ENCODE data around the gene FAM163B. TPM values are rescaled to one million over a fixed set of nuclear protein-coding genes. Genes with fewer than 3 reads are reported as not detected.
"Not testable (repeated sequence)": the region's sequence is repeated elsewhere in the genome, so short reads cannot be mapped to it uniquely, and the experiment has no call there.

FAM163B gene
- total and polyA plus RNA-seq, 2 donors (not counting 3 experiments of a cell fraction or from before 2014, with no cell fraction given), result not detected

GRCh38 chr9:133627341-133627740 lies 18.2 kb upstream of the FAM163B start:
- no peak for FAIRE-seq
- H3K9me1 ChIP-seq (replicated peaks; ENCODE audit: control insufficient read depth, extremely low read depth, insufficient read depth, low read length), result no peaks in the 10 kb centered on the region

GRCh38 chr9:133626008-133626407 lies 16.8 kb upstream of the FAM163B start:
- H3K79me2 ChIP-seq (ENCODE audit: control insufficient read depth, insufficient read depth, low read length); FAIRE-seq; dilution Hi-C loops (cut with MboI; ENCODE audit: extremely low pct_ligation_motif_present, low sequenced_read_pairs); H2AFZ ChIP-seq (ENCODE audit: low read depth, low read length); DNase-seq (ENCODE audit: low read depth, low spot score); H3K4me1 ChIP-seq (ENCODE audit: control insufficient read depth, extremely low read depth, insufficient read depth, low read length); H3K4me2 ChIP-seq (ENCODE audit: insufficient read depth, low read length); H3K4me3 ChIP-seq (replicated peaks in 1 of 3; ENCODE audit: insufficient read depth in 1 of 3, low read depth in 1 of 3, low read length in 3 of 3); H3K36me3 ChIP-seq (ENCODE audit: control insufficient read depth in 2 of 2, extremely low read depth in 1 of 2, insufficient read depth in 2 of 2, low read length in 2 of 2); CTCF ChIA-PET; H3K9me1 ChIP-seq (replicated peaks; ENCODE audit: control insufficient read depth, extremely low read depth, insufficient read depth, low read length); H3K27ac ChIP-seq (ENCODE audit: insufficient read depth, low read depth, low read length); BruUV-seq (replicated peaks); intact Hi-C loops (cut with micrococcal nuclease); H3K9me3 ChIP-seq (replicated peaks; ENCODE audit: control insufficient read depth, insufficient read depth, low read length); H3K9ac ChIP-seq (replicated peaks; ENCODE audit: extremely low read depth, insufficient read depth, low read length); POLR2A ChIA-PET; H3K27me3 ChIP-seq (ENCODE audit: control insufficient read depth in 2 of 2, insufficient read depth in 2 of 2, low read length in 2 of 2); H4K20me1 ChIP-seq (replicated peaks; ENCODE audit: control insufficient read depth, extremely low read depth, insufficient read depth, low read length): not testable (repeated sequence)

More at GRCh38 chr9:133627341-133627740, 18.2 kb upstream of the FAM163B start:
- CTCF ChIA-PET, result no interaction called here
- DNase-seq (ENCODE audit: low read depth, low spot score), result no peak
- H3K27me3 ChIP-seq (ENCODE audit: control insufficient read depth in 2 of 2, insufficient read depth in 2 of 2, low read length in 2 of 2), result no peaks in the 10 kb centered on the region
- no peak for TF ChIP-seq FOS (IDR thresholded peaks at IDR 0.05; ENCODE audit: borderline replicate concordance, insufficient read depth, low read length)
- TF ChIP-seq POLR2A (IDR thresholded peaks at IDR 0.05; ENCODE audit: low read depth, low read length), result no peak
- TF ChIP-seq JUN (IDR thresholded peaks at IDR 0.05; ENCODE audit: borderline replicate concordance, insufficient read depth, insufficient read length, low read depth), result no peak
- TF ChIP-seq GATA2 (IDR thresholded peaks at IDR 0.05; ENCODE audit: insufficient read depth, insufficient read length, low read depth, low read length), result no peak
- TF ChIP-seq MYC (IDR thresholded peaks at IDR 0.05; ENCODE audit: low read depth, low read length), result no peak
- TF ChIP-seq EZH2 (IDR thresholded peaks at IDR 0.05; ENCODE audit: borderline replicate concordance, low read depth, low read length, severe bottlenecking), result no peak
- TF ChIP-seq CTCF (IDR thresholded peaks at IDR 0.05; ENCODE audit: extremely low read depth in 1 of 2, insufficient read depth in 1 of 2, low read depth in 1 of 2, low read length in 2 of 2), result no peak
- no peaks in the 10 kb centered on the region for H3K9me3 ChIP-seq (replicated peaks; ENCODE audit: control insufficient read depth, insufficient read depth, low read length)
- intact Hi-C loops (cut with micrococcal nuclease), result no loop called here
- no TSS peak for BruUV-seq (replicated peaks)
- no peak overlapping the region for H3K4me2 ChIP-seq (ENCODE audit: insufficient read depth, low read length)
- POLR2A ChIA-PET, result no interaction called here
- no peaks in the 10 kb centered on the region for H3K79me2 ChIP-seq (ENCODE audit: control insufficient read depth, insufficient read depth, low read length)
- H3K27ac ChIP-seq (ENCODE audit: insufficient read depth, low read depth, low read length), result no peak overlapping the region
- no peaks in the 10 kb centered on the region for H3K36me3 ChIP-seq (ENCODE audit: control insufficient read depth in 2 of 2, extremely low read depth in 1 of 2, insufficient read depth in 2 of 2, low read length in 2 of 2)
- H3K9ac ChIP-seq (replicated peaks; ENCODE audit: extremely low read depth, insufficient read depth, low read length), result no peak overlapping the region
- H3K4me1 ChIP-seq (ENCODE audit: control insufficient read depth, extremely low read depth, insufficient read depth, low read length), result no peaks in the 10 kb centered on the region
- no peak overlapping the region for H2AFZ ChIP-seq (ENCODE audit: low read depth, low read length)
- no peaks in the 10 kb centered on the region for H4K20me1 ChIP-seq (replicated peaks; ENCODE audit: control insufficient read depth, extremely low read depth, insufficient read depth, low read length)
- H3K4me3 ChIP-seq (replicated peaks in 1 of 3; ENCODE audit: insufficient read depth in 1 of 3, low read depth in 1 of 3, low read length in 3 of 3), result no peak overlapping the region
- dilution Hi-C loops (cut with MboI; ENCODE audit: extremely low pct_ligation_motif_present, low sequenced_read_pairs), result no loop called here

All from endothelial cell of umbilical vein (primary cell).